ENCODE measurements around the gene LYPD5.

- TF ChIP-seq, protein P1, sequence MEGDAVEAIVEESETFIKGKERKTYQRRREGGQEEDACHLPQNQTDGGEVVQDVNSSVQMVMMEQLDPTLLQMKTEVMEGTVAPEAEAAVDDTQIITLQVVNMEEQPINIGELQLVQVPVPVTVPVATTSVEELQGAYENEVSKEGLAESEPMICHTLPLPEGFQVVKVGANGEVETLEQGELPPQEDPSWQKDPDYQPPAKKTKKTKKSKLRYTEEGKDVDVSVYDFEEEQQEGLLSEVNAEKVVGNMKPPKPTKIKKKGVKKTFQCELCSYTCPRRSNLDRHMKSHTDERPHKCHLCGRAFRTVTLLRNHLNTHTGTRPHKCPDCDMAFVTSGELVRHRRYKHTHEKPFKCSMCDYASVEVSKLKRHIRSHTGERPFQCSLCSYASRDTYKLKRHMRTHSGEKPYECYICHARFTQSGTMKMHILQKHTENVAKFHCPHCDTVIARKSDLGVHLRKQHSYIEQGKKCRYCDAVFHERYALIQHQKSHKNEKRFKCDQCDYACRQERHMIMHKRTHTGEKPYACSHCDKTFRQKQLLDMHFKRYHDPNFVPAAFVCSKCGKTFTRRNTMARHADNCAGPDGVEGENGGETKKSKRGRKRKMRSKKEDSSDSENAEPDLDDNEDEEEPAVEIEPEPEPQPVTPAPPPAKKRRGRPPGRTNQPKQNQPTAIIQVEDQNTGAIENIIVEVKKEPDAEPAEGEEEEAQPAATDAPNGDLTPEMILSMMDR (IDR thresholded peaks at IDR 0.05), result no peak
- TF ChIP-seq EP300 (IDR thresholded peaks at IDR 0.05) (no peak), POLR2AphosphoS5 (IDR thresholded peaks at IDR 0.05) (no peak), POLR2A (IDR thresholded peaks at IDR 0.05) (no peak)
Measured at GRCh38 chr19:43820884-43821215, 18.6 kb upstream of the LYPD5 start.
